ENCODE results near the gene GNG13. TPM values are rescaled to one million over a fixed set of nuclear protein-coding genes. Genes with fewer than 3 reads are reported as not detected.
"Not testable (repeated sequence)": the region's sequence is repeated elsewhere in the genome, so short reads cannot be mapped to it uniquely, and the experiment has no call there.

The GNG13 gene
- total RNA-seq, 1 donor: not detected

- peak; percentile 12 for DNase-seq (ENCODE audit: low read depth)
- TF ChIP-seq, protein P1, sequence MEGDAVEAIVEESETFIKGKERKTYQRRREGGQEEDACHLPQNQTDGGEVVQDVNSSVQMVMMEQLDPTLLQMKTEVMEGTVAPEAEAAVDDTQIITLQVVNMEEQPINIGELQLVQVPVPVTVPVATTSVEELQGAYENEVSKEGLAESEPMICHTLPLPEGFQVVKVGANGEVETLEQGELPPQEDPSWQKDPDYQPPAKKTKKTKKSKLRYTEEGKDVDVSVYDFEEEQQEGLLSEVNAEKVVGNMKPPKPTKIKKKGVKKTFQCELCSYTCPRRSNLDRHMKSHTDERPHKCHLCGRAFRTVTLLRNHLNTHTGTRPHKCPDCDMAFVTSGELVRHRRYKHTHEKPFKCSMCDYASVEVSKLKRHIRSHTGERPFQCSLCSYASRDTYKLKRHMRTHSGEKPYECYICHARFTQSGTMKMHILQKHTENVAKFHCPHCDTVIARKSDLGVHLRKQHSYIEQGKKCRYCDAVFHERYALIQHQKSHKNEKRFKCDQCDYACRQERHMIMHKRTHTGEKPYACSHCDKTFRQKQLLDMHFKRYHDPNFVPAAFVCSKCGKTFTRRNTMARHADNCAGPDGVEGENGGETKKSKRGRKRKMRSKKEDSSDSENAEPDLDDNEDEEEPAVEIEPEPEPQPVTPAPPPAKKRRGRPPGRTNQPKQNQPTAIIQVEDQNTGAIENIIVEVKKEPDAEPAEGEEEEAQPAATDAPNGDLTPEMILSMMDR (IDR thresholded peaks at IDR 0.05; ENCODE audit: insufficient read depth, low read depth, low read length): no peak
- no peak within 1 kb of the TSS for H3K4me3 ChIP-seq (ENCODE audit: low read depth, low read length)
Measured at GRCh38 chr16:760545-761343, 39.8 kb downstream of the GNG13 start, which contains the start of gene MSLN. Gene MSLN (plus strand): TSS chr16:760734. CDS start chr16:762681, 1,947 bp downstream.

- TF ChIP-seq, protein P1 (IDR thresholded peaks at IDR 0.05; ENCODE audit: insufficient read depth, low read depth, low read length): no peak
- no peak overlapping the region for H3K4me3 ChIP-seq (ENCODE audit: low read depth, low read length)
- DNase-seq (ENCODE audit: low read depth): no peak
Measured at GRCh38 chr16:760065-760464, 40.5 kb downstream of the GNG13 start.

DNA sequence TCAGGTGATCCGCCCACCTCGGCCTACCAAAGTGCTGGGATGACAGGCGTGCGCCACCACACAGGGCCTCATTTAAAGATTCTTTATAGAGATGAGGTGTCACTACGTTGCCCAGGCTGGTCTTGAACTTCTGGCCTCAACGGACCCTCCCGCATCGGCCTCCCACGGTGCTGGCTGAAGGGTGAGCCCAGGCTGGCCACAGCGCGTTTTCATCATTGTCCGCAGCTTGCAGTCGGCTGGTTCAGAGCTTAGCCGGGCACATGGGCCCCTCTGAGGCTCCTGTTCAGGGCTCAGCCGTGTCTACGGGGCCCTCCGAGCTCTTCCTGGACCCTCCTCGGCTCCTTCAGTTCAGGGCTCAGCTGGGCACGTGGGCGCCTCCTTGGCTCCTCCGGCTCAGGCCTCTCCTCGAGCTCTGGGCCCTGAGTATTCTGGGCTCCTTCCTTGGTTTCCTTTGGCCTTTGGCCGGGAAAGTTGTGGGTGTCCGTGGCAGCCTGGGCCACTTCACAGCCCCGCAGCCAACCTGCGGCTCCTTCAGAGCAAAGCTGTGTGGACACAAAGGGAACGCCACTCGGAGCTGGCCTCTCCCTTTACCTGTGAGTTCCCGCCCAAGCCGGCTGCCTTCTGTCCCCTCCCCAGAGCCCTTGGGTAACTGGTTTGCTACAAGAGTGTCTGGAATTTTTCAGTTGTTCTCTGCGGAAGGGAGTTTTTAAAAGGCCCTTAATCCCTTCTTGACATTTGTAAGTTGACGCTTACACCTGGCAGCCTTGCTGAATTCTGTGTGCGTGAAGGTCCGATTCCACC lies 41.2 kb downstream of the GNG13 start:
- H3K4me3 ChIP-seq (ENCODE audit: low read depth, low read length): no peak overlapping the region
- DNase-seq (ENCODE audit: low read depth): no peak
- TF ChIP-seq, protein P1 (IDR thresholded peaks at IDR 0.05; ENCODE audit: insufficient read depth, low read depth, low read length): no peak

GRCh38 chr16:756428-756827 lies 44.1 kb downstream of the GNG13 start:
- DNase-seq (ENCODE audit: low read depth): no peak
- no peak overlapping the region for H3K4me3 ChIP-seq (ENCODE audit: low read depth, low read length)
- TF ChIP-seq, protein P1 (IDR thresholded peaks at IDR 0.05; ENCODE audit: insufficient read depth, low read depth, low read length): no peak

- TF ChIP-seq, protein P1 (IDR thresholded peaks at IDR 0.05; ENCODE audit: insufficient read depth, low read depth, low read length): no peak
- no peak for DNase-seq (ENCODE audit: low read depth)
- H3K4me3 ChIP-seq (ENCODE audit: low read depth, low read length): no peak overlapping the region
Measured at GRCh38 chr16:754656-755055, 45.9 kb downstream of the GNG13 start.

DNA sequence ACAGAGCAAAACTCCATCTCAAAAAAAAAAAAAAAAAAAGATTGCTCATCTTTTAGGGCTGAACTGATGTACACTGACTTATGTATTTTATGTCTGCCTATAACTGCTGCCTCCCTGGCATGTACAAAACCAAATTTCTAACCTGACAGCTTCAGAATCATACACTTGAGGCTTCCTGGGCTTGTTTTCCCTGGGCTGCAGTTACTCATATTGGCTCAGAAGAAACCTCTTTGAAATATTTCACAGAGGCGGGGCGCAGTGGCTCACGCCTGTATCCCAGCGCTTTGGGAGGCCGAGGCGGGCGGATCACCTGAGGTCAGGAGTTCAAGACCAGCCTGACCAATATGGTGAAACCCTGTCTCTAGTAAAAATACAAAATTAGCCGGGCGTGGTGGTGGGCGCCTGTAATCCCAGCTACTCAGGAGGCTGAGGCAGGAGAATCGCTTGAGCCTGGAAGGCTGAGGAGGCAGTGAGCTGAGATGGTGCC lies 46.4 kb downstream of the GNG13 start:
- not testable (repeated sequence) for DNase-seq (ENCODE audit: low read depth); H3K4me3 ChIP-seq (ENCODE audit: low read depth, low read length)

- no peak for DNase-seq (ENCODE audit: low read depth)
- TF ChIP-seq, protein P1 (IDR thresholded peaks at IDR 0.05; ENCODE audit: insufficient read depth, low read depth, low read length): no peak
- no peak overlapping the region for H3K4me3 ChIP-seq (ENCODE audit: low read depth, low read length)
Measured at GRCh38 chr16:752007-752312, 48.6 kb downstream of the GNG13 start.

Data from fibroblast of villous mesenchyme (primary cell).